Measurements from ENCODE around the gene ZSCAN26. TPM values are rescaled to one million over a fixed set of nuclear protein-coding genes. Genes with fewer than 3 reads are reported as not detected.

The ZSCAN26 gene
- total and polyA plus RNA-seq, 4 donors: 4.6 to 31.1 (median 7.1) TPM

DNA sequence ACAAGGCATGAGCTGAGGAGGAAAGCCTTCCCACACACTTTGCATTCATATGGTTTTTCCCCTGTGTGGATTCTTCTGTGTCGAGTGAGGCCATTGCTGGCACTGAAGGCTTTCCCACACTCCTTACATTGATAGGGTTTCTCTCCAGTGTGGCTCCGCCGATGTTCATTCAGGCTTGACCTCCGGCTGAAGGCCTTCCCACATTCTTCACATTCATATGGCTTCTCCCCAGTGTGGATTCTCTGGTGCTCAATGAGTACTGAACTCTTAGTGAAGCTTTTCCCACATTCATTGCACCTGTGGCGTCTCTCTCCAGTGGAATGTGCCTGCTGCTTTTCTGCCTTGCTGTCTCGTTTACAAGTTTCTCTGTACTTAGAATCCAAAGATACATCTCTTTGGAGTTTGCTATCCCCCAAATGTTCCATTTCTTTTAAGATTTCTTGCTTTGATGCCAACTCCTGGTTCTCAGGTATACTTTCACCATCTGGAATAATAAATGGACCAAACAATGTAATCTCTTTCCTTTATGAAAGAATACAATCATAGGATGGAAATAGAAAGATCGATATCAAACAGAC lies 59.5 kb downstream of the ZSCAN26 start:
- ATAC-seq (ENCODE audit: insufficient read depth, low FRiP score) (no peak), DNase-seq (no peak)
- Histone ChIP-seq H3K9ac (ENCODE audit: insufficient read depth in 1 of 2, low read length in 2 of 2) (no peak overlapping the region), H3K4me3 (no peak overlapping the region), H3K4me1 (ENCODE audit: control insufficient read depth in 5 of 5, insufficient read depth in 5 of 5, low read length in 5 of 5) (no peaks in the 10 kb centered on the region), H3K36me3 (ENCODE audit: control insufficient read depth in 4 of 4, insufficient read depth in 4 of 4, low read length in 4 of 4) (peaks cover 14 to 25% (median 22%) of the 10 kb centered on the region in 4 donors), H3K9me3 (ENCODE audit: control insufficient read depth in 4 of 4, insufficient read depth in 3 of 4, low read length in 3 of 4) (peaks cover 12 to 20% (median 16%) of the 10 kb centered on the region in 4 donors), H3K27ac (ENCODE audit: low read depth in 1 of 2, low read length in 1 of 2) (no peak overlapping the region), H3K27me3 (ENCODE audit: control insufficient read depth in 3 of 3, insufficient read depth in 3 of 3, low read length in 2 of 3) (no peaks in the 10 kb centered on the region)
- TF ChIP-seq CTCF (IDR thresholded peaks at IDR 0.05; ENCODE audit: control extremely low read depth, extremely low read depth): no peak
- 98% methylated on average over 7 of the region's 7 CpGs for WGBS, 2 donors

Small RNA genes lying within 50 kb of the gene (small RNA-seq; reads per million reads assigned to genes)
- not detected for gene AL021997.1 (ENCODE audit: low replicate concordance)
- not detected for gene AL021997.2 (ENCODE audit: low replicate concordance)

Other genes starting within 250 kb of the ZSCAN26 start
- 1 to 10 TPM; 2.6 to 4.0 TPM for gene ZNF165, start 186.6 kb upstream of the ZSCAN26 start, total RNA-seq
- gene ZNF165, start 186.6 kb upstream of the ZSCAN26 start, polyA plus RNA-seq: 1 to 10 TPM; 2.1 to 5.2 TPM
- gene ZSCAN16, start 142.5 kb upstream of the ZSCAN26 start, total RNA-seq: 1 to 10 TPM; 5.0 to 7.1 TPM
- gene ZSCAN16, start 142.5 kb upstream of the ZSCAN26 start, polyA plus RNA-seq: 10 to 100 TPM in 1 of 2 donors, 1 to 10 TPM in 1; 4.5 to 10.2 TPM
- 10 to 100 TPM; 13.6 to 40.5 TPM for gene ZKSCAN8, start 125.3 kb upstream of the ZSCAN26 start, total RNA-seq
- 1 to 10 TPM; 3.8 to 3.9 TPM for gene ZKSCAN8, start 125.3 kb upstream of the ZSCAN26 start, polyA plus RNA-seq
- 10 to 100 TPM in 1 of 2 donors, 1 to 10 TPM in 1; 9.4 to 16.8 TPM for gene ZSCAN9, start 41.9 kb upstream of the ZSCAN26 start, total RNA-seq
- 1 to 10 TPM; 7.2 to 8.9 TPM for gene ZSCAN9, start 41.9 kb upstream of the ZSCAN26 start, polyA plus RNA-seq
- 1 to 10 TPM; 5.8 to 8.2 TPM for gene ZKSCAN4, start 14.9 kb upstream of the ZSCAN26 start, total RNA-seq
- gene ZKSCAN4, start 14.9 kb upstream of the ZSCAN26 start, polyA plus RNA-seq: 1 to 10 TPM; 2.3 to 2.6 TPM
- gene NKAPL, start 7.8 kb upstream of the ZSCAN26 start, total RNA-seq: 1 to 10 TPM in 1 of 2 donors, under 1 TPM in 1; 0.85 to 1.1 TPM
- 1 to 10 TPM in 1 of 2 donors, under 1 TPM in 1; 0.81 to 1.4 TPM for gene NKAPL, start 7.8 kb upstream of the ZSCAN26 start, polyA plus RNA-seq
- 1 to 10 TPM; 3.9 to 5.8 TPM for gene PGBD1, start 14.4 kb downstream of the ZSCAN26 start, total RNA-seq
- gene PGBD1, start 14.4 kb downstream of the ZSCAN26 start, polyA plus RNA-seq: 1 to 10 TPM; 1.8 to 2.4 TPM
- 10 to 100 TPM; 10.7 to 13.1 TPM for gene ZSCAN31, start 69.0 kb downstream of the ZSCAN26 start, total RNA-seq
- 1 to 10 TPM; 5.6 to 7.4 TPM for gene ZSCAN31, start 69.0 kb downstream of the ZSCAN26 start, polyA plus RNA-seq
- 10 to 100 TPM in 1 of 2 donors, 1 to 10 TPM in 1; 4.5 to 13.2 TPM for gene ZKSCAN3, start 82.8 kb downstream of the ZSCAN26 start, total RNA-seq
- gene ZKSCAN3, start 82.8 kb downstream of the ZSCAN26 start, polyA plus RNA-seq: 1 to 10 TPM; 1.1 to 1.7 TPM
- 10 to 100 TPM in 1 of 2 donors, 1 to 10 TPM in 1; 5.8 to 17.7 TPM for gene ZSCAN12, start 132.6 kb downstream of the ZSCAN26 start, total RNA-seq
- gene ZSCAN12, start 132.6 kb downstream of the ZSCAN26 start, polyA plus RNA-seq: 1 to 10 TPM; 1.4 to 1.8 TPM
- 10 to 100 TPM in 1 of 2 donors, 1 to 10 TPM in 1; 3.0 to 17.2 TPM for gene ZSCAN23, start 176.3 kb downstream of the ZSCAN26 start, total RNA-seq
- under 1 TPM; 0.18 to 0.66 TPM for gene ZSCAN23, start 176.3 kb downstream of the ZSCAN26 start, polyA plus RNA-seq
- 1 to 10 TPM in 1 of 2 donors, not detected in 1; 1.1 TPM for gene GPX6, start 248.7 kb downstream of the ZSCAN26 start, total RNA-seq
- not detected for gene GPX6, start 248.7 kb downstream of the ZSCAN26 start, polyA plus RNA-seq